DOHH2 (cell line): ENCODE data around the gene RAPGEF5.

Experiments used
- EZH2phosphoT487 ChIP-seq: fragments of 200-600 bp; sonication (generic); IDR thresholded peaks from 2 replicates; pipeline ENCODE4 v1.6.1; 2017; ENCODE audit warnings: borderline replicate concordance, mild to moderate bottlenecking, antibody characterized with exemption, low read length, moderate library complexity, mixed read lengths
- TF ChIP-seq, protein P1 (sequence below): fragments of 200-600 bp; sonication (generic); IDR thresholded peaks from one replicate; pipeline ENCODE4 v1.5.1; 2014; ENCODE audit warnings: antibody characterized with exemption, mild to moderate bottlenecking, low read depth, low read length; ENCODE audit not compliant: poor library complexity, severe bottlenecking

GRCh38 chr7:22305706-22306105 lies 51.2 kb downstream of the RAPGEF5 start:
- TF ChIP-seq, protein P1, sequence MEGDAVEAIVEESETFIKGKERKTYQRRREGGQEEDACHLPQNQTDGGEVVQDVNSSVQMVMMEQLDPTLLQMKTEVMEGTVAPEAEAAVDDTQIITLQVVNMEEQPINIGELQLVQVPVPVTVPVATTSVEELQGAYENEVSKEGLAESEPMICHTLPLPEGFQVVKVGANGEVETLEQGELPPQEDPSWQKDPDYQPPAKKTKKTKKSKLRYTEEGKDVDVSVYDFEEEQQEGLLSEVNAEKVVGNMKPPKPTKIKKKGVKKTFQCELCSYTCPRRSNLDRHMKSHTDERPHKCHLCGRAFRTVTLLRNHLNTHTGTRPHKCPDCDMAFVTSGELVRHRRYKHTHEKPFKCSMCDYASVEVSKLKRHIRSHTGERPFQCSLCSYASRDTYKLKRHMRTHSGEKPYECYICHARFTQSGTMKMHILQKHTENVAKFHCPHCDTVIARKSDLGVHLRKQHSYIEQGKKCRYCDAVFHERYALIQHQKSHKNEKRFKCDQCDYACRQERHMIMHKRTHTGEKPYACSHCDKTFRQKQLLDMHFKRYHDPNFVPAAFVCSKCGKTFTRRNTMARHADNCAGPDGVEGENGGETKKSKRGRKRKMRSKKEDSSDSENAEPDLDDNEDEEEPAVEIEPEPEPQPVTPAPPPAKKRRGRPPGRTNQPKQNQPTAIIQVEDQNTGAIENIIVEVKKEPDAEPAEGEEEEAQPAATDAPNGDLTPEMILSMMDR = no peak
- no peak for TF ChIP-seq EZH2phosphoT487
